CD4-positive, alpha-beta memory T cell (primary cell): ENCODE measurements around the gene SYTL3. TPM values are rescaled to one million over a fixed set of nuclear protein-coding genes. Genes with fewer than 3 reads are reported as not detected.
A peak's percentile ranks its signal among the peaks of the same experiment; 100 is the strongest.

ENCODE experiments used
- CTCF ChIA-PET: fragments of 350-600 bp; sonication (Branson Sonifier 250); formaldehyde crosslinking; loops from one replicate; lab custom pipeline; 2021; ENCODE audit warnings: inconsistent platforms; ENCODE audit not compliant: partially characterized antibody; lab: Charles Lee
- POLR2A ChIA-PET: fragments of 350-600 bp; sonication (Branson Sonifier 250); formaldehyde crosslinking; loops from one replicate; lab custom pipeline; 2021; ENCODE audit not compliant: partially characterized antibody; lab: Charles Lee
- DNase-seq, 5 donors: peaks; one replicate each; pipeline versions ENCODE4 v3.0.0 to v3.0.0-alpha.2; 2020 to 2022; ENCODE audit warnings: mixed read lengths in 1 of 5
- H3K27ac ChIP-seq: one replicate; pipeline ENCODE4 v1.7.0; 2013; ENCODE audit warnings: low read depth, low read length
- H3K27me3 ChIP-seq: 2 replicates; pipeline ENCODE4 v1.7.0; 2013; ENCODE audit warnings: mild to moderate bottlenecking, low read length, moderate library complexity; ENCODE audit not compliant: insufficient read depth
- H3K36me3 ChIP-seq: 2 replicates; pipeline ENCODE4 v1.7.0; 2013; ENCODE audit warnings: mild to moderate bottlenecking, low read length, moderate library complexity; ENCODE audit not compliant: insufficient read depth
- H3K4me1 ChIP-seq: 2 replicates; pipeline ENCODE4 v1.7.0; 2013; ENCODE audit warnings: mild to moderate bottlenecking, low read length, moderate library complexity; ENCODE audit not compliant: insufficient read depth
- H3K4me3 ChIP-seq, 2 donors: one replicate each; pipeline ENCODE4 v1.7.0; 2013; ENCODE audit warnings: low read length in 2 of 2, mild to moderate bottlenecking in 1 of 2
- H3K9me3 ChIP-seq, 2 donors: one replicate each; pipeline ENCODE4 v1.7.0; 2013; ENCODE audit warnings: low read length in 2 of 2, control low read depth in 1 of 2; ENCODE audit not compliant: control insufficient read depth in 1 of 2
- H3K27ac Mint-ChIP-seq, 7 donors: one replicate each; pipeline ENCODE4 v1.8.0; 2020 to 2021; ENCODE audit warnings: mixed read lengths in 7 of 7, mild to moderate bottlenecking in 6 of 7, inconsistent platforms in 3 of 7, moderate library complexity in 3 of 7
- H3K27me3 Mint-ChIP-seq, 2 donors: one replicate each; pipeline ENCODE4 v1.8.0; 2020 to 2021; ENCODE audit warnings: mixed read lengths in 2 of 2
- H3K36me3 Mint-ChIP-seq, 2 donors: one replicate each; pipeline ENCODE4 v1.8.0; 2020 to 2021; ENCODE audit warnings: mixed read lengths in 2 of 2, inconsistent platforms in 1 of 2, mild to moderate bottlenecking in 1 of 2
- H3K4me1 Mint-ChIP-seq, 4 donors: one replicate each; pipeline ENCODE4 v1.8.0; 2020 to 2021; ENCODE audit warnings: mixed read lengths in 4 of 4, mild to moderate bottlenecking in 1 of 4
- H3K4me3 Mint-ChIP-seq, 8 donors: one replicate each; pipeline ENCODE4 v1.8.0; 2020 to 2021; ENCODE audit warnings: mixed read lengths in 8 of 8, mild to moderate bottlenecking in 7 of 8, moderate library complexity in 6 of 8, inconsistent platforms in 3 of 8
- H3K9me3 Mint-ChIP-seq, 8 donors: one replicate each; pipeline ENCODE4 v1.8.0; 2020 to 2021; ENCODE audit warnings: mixed read lengths in 8 of 8, mild to moderate bottlenecking in 5 of 8, inconsistent platforms in 3 of 8, moderate library complexity in 1 of 8
- intact Hi-C: fragments of 100-400 bp; cut with micrococcal nuclease; formaldehyde crosslinking; loops from one replicate; pipeline ENCODE4 v1.15.1; 2023
- polyA plus RNA-seq, 2 donors: library from polyadenylated mRNA; unstranded; fragments of 300-500 nt; fragmentation: Illumina TruSeq; gene quantifications; one replicate each; pipeline ENCODE4 v1.2.3, GENCODE V29; 2021
- total RNA-seq, 2 experiments: library from RNA; stranded (reverse); gene quantifications; one replicate each; pipeline ENCODE4 v1.2.3, GENCODE V29; 2021

The SYTL3 gene
- total and polyA plus RNA-seq, 4 experiments from 2014 or later = 11.9 to 24.3 (median 17.8) TPM

GRCh38 chr6:158770533-158771330, 120.9 kb downstream of the SYTL3 start:
- no peak overlapping the region for H3K27ac ChIP-seq
- H3K36me3 Mint-ChIP-seq = peaks cover 82 to 98% of the 10 kb centered on the region in 2 donors

GRCh38 chr6:158771399-158772152, 121.7 kb downstream of the SYTL3 start:
- peaks cover 0 to 10% (median 0%) of the 10 kb centered on the region in 8 donors for H3K9me3 Mint-ChIP-seq
- H3K27me3 Mint-ChIP-seq = no peaks in the 10 kb centered on the region
- Histone ChIP-seq H3K9me3 (no peaks in the 10 kb centered on the region), H3K36me3 (peaks cover 98% of the 10 kb centered on the region), H3K27ac (peak overlapping the region; percentile 29), H3K27me3 (no peaks in the 10 kb centered on the region), H3K4me3 (no peak overlapping the region), H3K4me1 (peaks cover 42% of the 10 kb centered on the region)
- DNase-seq = peak in 1 of 5 donors; percentile 17
- intact Hi-C loops = no loop called here
- ChIA-PET POLR2A (interaction anchor here (0.8 to 2.5 kb wide), 5 partner anchors 10 to 55 kb away, joined by 3 to 11 read pairs (median 8); partner anchors contain the start of gene EZR), CTCF (interaction anchor here (0.8 to 2.7 kb wide), 4 partner anchors 21 to 201 kb away, joined by 3 to 10 read pairs (median 5); no protein-coding TSS in a partner anchor)
- peaks cover 31 to 69% (median 44%) of the 10 kb centered on the region in 4 donors for H3K4me1 Mint-ChIP-seq
- H3K4me3 Mint-ChIP-seq = peak overlapping the region in 7 of 8 donors; percentile 18 to 64 (median 53)
- peaks cover 84 to 99% of the 10 kb centered on the region in 2 donors for H3K36me3 Mint-ChIP-seq
- peak overlapping the region; percentile 82 to 94 (median 90) for H3K27ac Mint-ChIP-seq

More at GRCh38 chr6:158770533-158771330, 120.9 kb downstream of the SYTL3 start:
- Histone ChIP-seq H3K27me3 (no peaks in the 10 kb centered on the region), H3K4me1 (peaks cover 42% of the 10 kb centered on the region), H3K9me3 (no peaks in the 10 kb centered on the region), H3K4me3 (no peak overlapping the region), H3K36me3 (peaks cover 98% of the 10 kb centered on the region)
- ChIA-PET CTCF (interaction anchor here (0.8 to 2.7 kb wide), 2 partner anchors 22 to 41 kb away, joined by 3 to 10 read pairs; no protein-coding TSS in a partner anchor), POLR2A (interaction anchor here (0.8 to 2.5 kb wide), 6 partner anchors 10 to 56 kb away, joined by 3 to 11 read pairs (median 6); partner anchors contain the start of gene EZR)
- DNase-seq = peak in 1 of 5 donors; percentile 11
- peak overlapping the region in 6 of 8 donors; percentile 21 to 64 (median 42) for H3K4me3 Mint-ChIP-seq
- peaks cover 0 to 10% (median 0%) of the 10 kb centered on the region in 8 donors for H3K9me3 Mint-ChIP-seq
- intact Hi-C loops = no loop called here
- H3K4me1 Mint-ChIP-seq = peaks cover 31 to 66% (median 43%) of the 10 kb centered on the region in 4 donors
- no peaks in the 10 kb centered on the region for H3K27me3 Mint-ChIP-seq
- peak overlapping the region; percentile 69 to 94 (median 84) for H3K27ac Mint-ChIP-seq

GRCh38 chr6:158772172-158772571, 122.3 kb downstream of the SYTL3 start:
- CTCF ChIA-PET = interaction anchor here (1.1 to 2.7 kb wide), 4 partner anchors 9 to 200 kb away, joined by 3 to 10 read pairs (median 5); no protein-coding TSS in a partner anchor
- Mint-ChIP-seq H3K27me3 (no peaks in the 10 kb centered on the region), H3K9me3 (peaks cover 0 to 8% (median 0%) of the 10 kb centered on the region in 8 donors), H3K4me3 (peak overlapping the region in 5 of 8 donors; percentile 40 to 64 (median 55)), H3K4me1 (peaks cover 37 to 75% (median 49%) of the 10 kb centered on the region in 4 donors), H3K36me3 (peaks cover 83 to 99% of the 10 kb centered on the region in 2 donors), H3K27ac (peak overlapping the region; percentile 82 to 94 (median 90))
- H3K9me3 ChIP-seq = no peaks in the 10 kb centered on the region
- POLR2A ChIA-PET = interaction anchor here (0.6 to 2.5 kb wide), 9 partner anchors 9 to 97 kb away, joined by 3 to 11 read pairs (median 5); partner anchors contain the start of gene EZR
- H3K27ac ChIP-seq = peak overlapping the region; percentile 29
- H3K27me3 ChIP-seq = no peaks in the 10 kb centered on the region
- DNase-seq = no peak
- intact Hi-C loops = no loop called here
- no peak overlapping the region for H3K4me3 ChIP-seq
- peaks cover 98% of the 10 kb centered on the region for H3K36me3 ChIP-seq
- peaks cover 42% of the 10 kb centered on the region for H3K4me1 ChIP-seq

DNA sequence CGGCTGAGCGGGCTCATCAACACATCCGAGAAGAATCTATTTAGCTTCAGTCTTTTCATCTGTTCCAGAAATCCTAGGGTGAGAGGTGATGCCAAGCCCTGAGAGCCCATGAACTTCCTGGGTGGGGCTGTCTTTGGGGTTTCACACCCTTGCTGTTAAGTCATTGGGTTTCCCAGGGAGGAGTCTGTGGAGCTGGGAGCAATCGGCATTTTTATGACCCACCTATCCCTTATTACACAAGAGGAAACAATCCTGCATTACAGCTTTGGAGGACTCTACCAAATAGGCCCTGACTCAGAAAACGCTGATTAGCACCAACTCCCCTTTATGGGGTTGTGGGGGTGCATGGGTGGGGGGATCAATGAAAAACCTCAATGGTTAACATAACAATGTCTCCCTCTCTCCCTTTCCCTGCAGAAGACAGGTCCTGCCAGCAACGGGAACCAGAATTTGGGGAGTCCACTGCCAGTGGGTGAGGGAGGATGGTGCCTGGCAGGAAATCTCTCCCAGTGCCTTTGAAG, 123.1 kb downstream of the SYTL3 start:
- H3K4me3 Mint-ChIP-seq = peak overlapping the region in 6 of 8 donors; percentile 49 to 73 (median 55)
- CTCF ChIA-PET = interaction anchor here (1.1 to 2.7 kb wide), 4 partner anchors 10 to 200 kb away, joined by 3 to 10 read pairs (median 5); no protein-coding TSS in a partner anchor
- peaks cover 0 to 5% (median 0%) of the 10 kb centered on the region in 8 donors for H3K9me3 Mint-ChIP-seq
- no peaks in the 10 kb centered on the region for H3K27me3 Mint-ChIP-seq
- peaks cover 40 to 80% (median 52%) of the 10 kb centered on the region in 4 donors for H3K4me1 Mint-ChIP-seq
- intact Hi-C loops = no loop called here
- H3K27ac ChIP-seq = peak overlapping the region; percentile 29
- no peak for DNase-seq
- POLR2A ChIA-PET = interaction anchor here (0.6 to 2.5 kb wide), 9 partner anchors 9 to 96 kb away, joined by 3 to 11 read pairs (median 5); partner anchors contain the start of gene EZR
- H3K4me3 ChIP-seq = no peak overlapping the region
- no peaks in the 10 kb centered on the region for H3K9me3 ChIP-seq
- peaks cover 42% of the 10 kb centered on the region for H3K4me1 ChIP-seq
- H3K36me3 ChIP-seq = peaks cover 98% of the 10 kb centered on the region
- peaks cover 80 to 99% of the 10 kb centered on the region in 2 donors for H3K36me3 Mint-ChIP-seq
- H3K27me3 ChIP-seq = no peaks in the 10 kb centered on the region
- peak overlapping the region; percentile 90 to 94 (median 91) for H3K27ac Mint-ChIP-seq

DNA sequence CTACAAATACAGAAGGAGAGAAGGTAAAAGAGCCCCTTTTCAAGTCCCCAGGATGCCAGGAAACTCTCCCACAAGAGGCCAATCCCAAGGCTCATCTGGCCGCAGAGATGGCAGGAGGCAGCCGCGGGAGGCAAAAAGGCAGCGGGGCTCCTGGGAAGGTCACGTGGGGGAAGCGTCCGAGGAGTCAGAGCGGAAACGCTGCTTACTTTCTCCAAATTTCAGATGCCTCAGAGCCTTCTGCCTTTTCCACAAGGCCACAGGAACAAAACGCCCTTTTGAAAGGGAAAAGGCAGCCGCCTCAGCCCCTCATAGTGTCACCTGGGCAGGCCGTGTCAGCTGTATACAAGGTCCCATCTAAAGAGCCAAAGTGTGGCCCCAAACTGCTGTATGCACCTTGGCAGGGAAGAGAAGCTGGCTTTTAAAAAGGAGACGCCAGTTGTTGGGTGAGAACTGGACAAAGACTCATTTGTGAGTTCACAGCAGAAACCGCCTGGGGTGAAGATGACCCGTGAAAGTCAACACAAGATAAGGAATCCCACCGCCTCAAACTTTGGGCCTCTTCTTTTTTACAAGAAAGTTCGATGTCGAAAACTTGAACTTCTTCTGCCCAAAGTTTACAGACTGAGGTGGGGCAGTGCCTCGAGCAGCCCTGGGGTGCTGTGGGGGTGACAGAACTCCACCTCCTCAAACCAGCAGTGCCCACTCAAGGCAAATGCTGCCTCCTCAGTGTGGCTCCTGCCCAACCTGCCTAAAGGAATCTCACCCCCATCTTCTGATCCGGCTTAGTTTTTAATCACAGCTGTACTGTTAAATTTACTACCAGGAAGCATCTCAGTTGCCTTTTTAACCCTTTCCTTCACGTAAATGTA, 124.0 kb downstream of the SYTL3 start:
- CTCF ChIA-PET = interaction anchor here (0.6 to 2.2 kb wide), 2 partner anchors 18 to 33 kb away, joined by 3 to 5 read pairs; no protein-coding TSS in a partner anchor
- Mint-ChIP-seq H3K9me3 (peaks cover 0 to 5% (median 0%) of the 10 kb centered on the region in 8 donors), H3K27ac (peak overlapping the region; percentile 64 to 94 (median 91)), H3K4me3 (peak overlapping the region in 6 of 8 donors; percentile 17 to 73 (median 53)), H3K4me1 (peaks cover 45 to 88% (median 56%) of the 10 kb centered on the region in 4 donors), H3K36me3 (peaks cover 78 to 98% of the 10 kb centered on the region in 2 donors), H3K27me3 (no peaks in the 10 kb centered on the region)
- intact Hi-C loops = no loop called here
- H3K4me3 ChIP-seq = no peak overlapping the region
- DNase-seq = no peak
- POLR2A ChIA-PET = interaction anchor here (0.9 to 2.0 kb wide), 6 partner anchors 8 to 225 kb away, joined by 3 to 4 read pairs (median 4); no protein-coding TSS in a partner anchor
- H3K27ac ChIP-seq = no peak overlapping the region
- peaks cover 42% of the 10 kb centered on the region for H3K4me1 ChIP-seq
- H3K36me3 ChIP-seq = peaks cover 91% of the 10 kb centered on the region
- H3K9me3 ChIP-seq = no peaks in the 10 kb centered on the region
- no peaks in the 10 kb centered on the region for H3K27me3 ChIP-seq
